ENCODE measurements around the gene SVEP1.
"Not testable (repeated sequence)": the region's sequence is repeated elsewhere in the genome, so short reads cannot be mapped to it uniquely, and the experiment has no call there.

SVEP1 gene

GRCh38 chr9:110405858-110406443, 173.6 kb downstream of the SVEP1 start:
- in situ Hi-C loops (cut with HindIII; ENCODE audit: low pct_ligation_motif_present, low sequenced_read_pairs) = no loop called here
- Histone ChIP-seq H3K4me3 (ENCODE audit: low read depth, low read length) (no peak overlapping the region), H3K27me3 (replicated peaks) (no peaks in the 10 kb centered on the region), H3K36me3 (replicated peaks) (no peaks in the 10 kb centered on the region), H3K27ac (no peak overlapping the region)
- no peak for DNase-seq
- TF ChIP-seq CTCF (IDR thresholded peaks at IDR 0.05; ENCODE audit: low read depth, low read length, missing control alignments) = no peak

GRCh38 chr9:110404473-110404872, 175.1 kb downstream of the SVEP1 start:
- no peaks in the 10 kb centered on the region for H3K36me3 ChIP-seq (replicated peaks)
- H3K27me3 ChIP-seq (replicated peaks) = no peaks in the 10 kb centered on the region
- no peak for TF ChIP-seq CTCF (IDR thresholded peaks at IDR 0.05; ENCODE audit: low read depth, low read length, missing control alignments)
- no peak overlapping the region for H3K27ac ChIP-seq
- no peak for DNase-seq
- H3K4me3 ChIP-seq (ENCODE audit: low read depth, low read length) = no peak overlapping the region
- in situ Hi-C loops (cut with HindIII; ENCODE audit: low pct_ligation_motif_present, low sequenced_read_pairs) = no loop called here

GRCh38 chr9:110399983-110400382, 179.6 kb downstream of the SVEP1 start:
- TF ChIP-seq CTCF (IDR thresholded peaks at IDR 0.05; ENCODE audit: low read depth, low read length, missing control alignments) = no peak
- Histone ChIP-seq H3K27me3 (replicated peaks) (no peaks in the 10 kb centered on the region), H3K27ac (no peak overlapping the region), H3K36me3 (replicated peaks) (no peaks in the 10 kb centered on the region), H3K4me3 (ENCODE audit: low read depth, low read length) (no peak overlapping the region)
- in situ Hi-C loops (cut with HindIII; ENCODE audit: low pct_ligation_motif_present, low sequenced_read_pairs) = no loop called here
- DNase-seq = no peak

- H3K36me3 ChIP-seq (replicated peaks); H3K4me3 ChIP-seq (ENCODE audit: low read depth, low read length); DNase-seq; H3K27ac ChIP-seq; in situ Hi-C loops (cut with HindIII; ENCODE audit: low pct_ligation_motif_present, low sequenced_read_pairs); H3K27me3 ChIP-seq (replicated peaks): not testable (repeated sequence)
Observed at GRCh38 chr9:110398992-110399391, 180.5 kb downstream of the SVEP1 start.

GRCh38 chr9:110391826-110392485, 187.6 kb downstream of the SVEP1 start:
- H3K27ac ChIP-seq = no peak overlapping the region
- TF ChIP-seq CTCF (IDR thresholded peaks at IDR 0.05; ENCODE audit: low read depth, low read length, missing control alignments) = no peak
- no peaks in the 10 kb centered on the region for H3K36me3 ChIP-seq (replicated peaks)
- H3K27me3 ChIP-seq (replicated peaks) = no peaks in the 10 kb centered on the region
- no peak overlapping the region for H3K4me3 ChIP-seq (ENCODE audit: low read depth, low read length)
- DNase-seq = no peak
- in situ Hi-C loops (cut with HindIII; ENCODE audit: low pct_ligation_motif_present, low sequenced_read_pairs) = no loop called here

GRCh38 chr9:110389148-110389750, 190.3 kb downstream of the SVEP1 start:
- no peaks in the 10 kb centered on the region for H3K27me3 ChIP-seq (replicated peaks)
- no peak for TF ChIP-seq CTCF (IDR thresholded peaks at IDR 0.05; ENCODE audit: low read depth, low read length, missing control alignments)
- H3K4me3 ChIP-seq (ENCODE audit: low read depth, low read length) = no peak overlapping the region
- in situ Hi-C loops (cut with HindIII; ENCODE audit: low pct_ligation_motif_present, low sequenced_read_pairs) = no loop called here
- H3K27ac ChIP-seq = no peak overlapping the region
- H3K36me3 ChIP-seq (replicated peaks) = no peaks in the 10 kb centered on the region
- no peak for DNase-seq

Data from brain microvascular endothelial cell (primary cell).